GM18520 (cell line): ENCODE data around the gene NIN.

Experiments
- ATAC-seq: cut with Tn5 transposase; IDR thresholded peaks from one replicate; pipeline ENCODE4 v1.9.1; 2021; ENCODE audit not compliant: unreplicated experiment

Gene NIN

GRCh38 chr14:50763382-50764007 lies 67.5 kb downstream of the NIN start:
- ATAC-seq, result no peak

GRCh38 chr14:50762931-50763300 lies 68.0 kb downstream of the NIN start:
- no peak for ATAC-seq

DNA sequence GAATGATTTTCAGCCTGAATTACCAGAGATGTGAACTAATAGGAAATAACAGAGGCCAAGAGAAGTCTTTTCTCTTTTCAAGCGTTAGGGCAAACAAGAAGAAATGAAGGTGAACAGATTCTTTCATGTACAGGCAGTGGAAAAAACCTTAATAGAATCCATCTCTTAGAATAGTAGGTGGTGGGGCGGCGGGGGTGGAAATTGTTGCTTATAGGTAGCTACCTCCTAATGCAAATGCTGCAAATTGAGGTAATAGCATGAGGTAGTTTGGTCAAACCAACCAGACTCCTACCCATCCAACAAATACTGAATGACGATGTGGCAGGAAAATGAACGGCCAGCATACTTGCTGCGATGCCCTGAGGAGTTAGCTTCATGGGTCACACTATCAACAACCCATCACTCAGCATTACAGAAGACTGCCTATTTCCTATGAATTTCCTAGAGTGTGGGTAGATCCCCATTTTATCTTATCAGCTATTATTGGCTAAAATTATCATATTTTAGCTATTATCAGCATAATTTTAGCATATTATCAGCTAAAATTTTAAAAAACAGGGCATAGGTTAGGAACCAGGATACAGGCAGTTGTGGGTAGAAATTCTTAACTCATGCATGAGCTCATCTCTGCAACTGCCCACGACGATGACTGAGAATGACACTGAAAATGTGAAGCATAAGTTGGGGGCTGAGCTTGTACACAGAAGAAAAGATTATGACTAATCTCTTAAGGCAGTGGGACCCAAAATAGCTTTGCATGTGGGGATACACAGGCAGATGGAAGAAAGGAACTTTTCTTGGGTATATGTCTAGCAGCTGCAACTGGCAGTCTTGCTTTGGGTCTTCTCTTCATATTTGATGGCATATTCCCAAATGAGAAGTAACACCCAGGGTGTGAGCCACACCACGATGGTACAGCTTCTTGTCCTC lies 68.7 kb downstream of the NIN start:
- ATAC-seq, result peak; percentile 69

- no peak for ATAC-seq
Observed at GRCh38 chr14:50759800-50760543, 71.0 kb downstream of the NIN start.

DNA sequence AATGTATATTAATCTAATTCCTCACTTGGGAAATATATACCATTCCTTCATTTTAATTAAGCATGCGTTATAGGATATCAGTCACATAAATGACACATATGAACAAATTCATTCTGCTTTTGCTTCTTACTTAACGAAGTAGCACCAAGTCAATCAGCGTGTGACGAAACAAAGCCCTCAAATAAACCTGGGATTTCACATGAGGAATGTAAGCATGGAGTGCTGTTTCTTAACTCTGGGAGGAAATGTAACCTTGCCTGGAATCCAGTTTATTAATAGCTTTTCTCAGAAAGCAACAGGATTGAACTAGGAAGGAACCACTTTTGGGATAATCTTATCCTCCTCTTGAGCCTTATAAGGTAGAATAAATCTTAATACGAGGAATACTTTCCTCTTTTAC lies 72.0 kb downstream of the NIN start:
- ATAC-seq, result no peak

DNA sequence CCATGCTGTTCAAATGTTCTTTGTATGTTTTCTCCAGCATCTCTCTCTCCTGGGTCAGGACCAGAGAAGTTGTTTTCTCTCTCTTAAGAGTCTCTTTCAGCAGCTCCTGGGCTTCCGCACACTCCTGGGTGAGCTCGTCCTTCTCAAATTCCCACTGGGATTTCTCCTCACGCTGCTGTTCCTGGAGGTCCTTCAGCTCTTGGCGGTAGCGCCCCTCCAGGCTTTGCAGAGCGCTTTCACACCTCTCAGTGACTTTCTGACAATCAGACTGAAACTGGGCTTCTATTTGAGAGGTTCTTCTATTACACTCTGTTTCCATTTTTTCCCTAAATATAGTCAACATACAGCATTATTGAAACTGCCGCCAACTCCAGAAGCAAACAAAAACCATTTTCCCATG lies 72.7 kb downstream of the NIN start:
- no peak for ATAC-seq

GRCh38 chr14:50757702-50758101 lies 73.3 kb downstream of the NIN start:
- ATAC-seq, result no peak

GRCh38 chr14:50756300-50756699 lies 74.7 kb downstream of the NIN start:
- no peak for ATAC-seq

DNA sequence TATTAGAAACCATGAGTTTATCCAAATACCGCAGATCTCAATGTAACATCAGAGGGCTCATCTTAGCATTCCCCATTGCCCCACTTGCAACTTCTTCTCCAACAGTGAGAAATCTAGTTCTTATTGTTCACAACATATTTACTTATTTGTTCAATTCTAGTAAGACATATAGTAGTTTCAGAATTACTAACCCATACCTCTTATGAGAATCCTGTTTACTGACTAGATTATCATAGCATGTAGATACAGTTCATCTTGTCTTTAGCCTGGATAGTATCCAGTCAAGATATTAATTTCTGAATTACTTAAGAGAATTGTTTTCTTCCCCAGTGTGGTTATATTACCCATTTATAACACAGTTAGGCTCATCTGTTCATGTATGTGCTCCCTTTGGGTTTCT lies 80.6 kb downstream of the NIN start:
- ATAC-seq, result no peak

GRCh38 chr14:50745401-50746058 lies 85.4 kb downstream of the NIN start:
- ATAC-seq, result no peak

- no peak for ATAC-seq
Observed at GRCh38 chr14:50744231-50744630, 86.7 kb downstream of the NIN start.

GRCh38 chr14:50741567-50741966 lies 89.4 kb downstream of the NIN start:
- ATAC-seq, result no peak

GRCh38 chr14:50740856-50741255 lies 90.1 kb downstream of the NIN start:
- no peak for ATAC-seq

DNA sequence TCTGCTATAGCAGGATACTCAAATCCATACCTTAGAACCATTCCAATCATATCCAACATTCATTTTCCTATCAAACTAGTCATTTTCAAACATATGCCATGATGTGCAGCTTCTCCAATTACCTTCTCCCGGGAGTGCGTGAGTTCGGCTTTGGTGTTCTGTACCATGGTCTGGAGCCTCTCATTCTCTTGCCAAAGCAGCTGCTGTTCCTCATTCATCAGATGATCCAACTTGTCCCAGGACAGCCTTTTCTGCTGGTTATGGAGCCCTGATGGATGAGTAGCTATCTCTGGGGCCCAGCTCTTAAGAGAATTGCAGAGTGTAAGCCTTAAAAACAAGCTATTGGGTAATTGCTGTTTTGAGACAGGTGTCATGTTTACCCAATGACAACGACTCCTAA lies 91.8 kb downstream of the NIN start:
- ATAC-seq, result no peak

DNA sequence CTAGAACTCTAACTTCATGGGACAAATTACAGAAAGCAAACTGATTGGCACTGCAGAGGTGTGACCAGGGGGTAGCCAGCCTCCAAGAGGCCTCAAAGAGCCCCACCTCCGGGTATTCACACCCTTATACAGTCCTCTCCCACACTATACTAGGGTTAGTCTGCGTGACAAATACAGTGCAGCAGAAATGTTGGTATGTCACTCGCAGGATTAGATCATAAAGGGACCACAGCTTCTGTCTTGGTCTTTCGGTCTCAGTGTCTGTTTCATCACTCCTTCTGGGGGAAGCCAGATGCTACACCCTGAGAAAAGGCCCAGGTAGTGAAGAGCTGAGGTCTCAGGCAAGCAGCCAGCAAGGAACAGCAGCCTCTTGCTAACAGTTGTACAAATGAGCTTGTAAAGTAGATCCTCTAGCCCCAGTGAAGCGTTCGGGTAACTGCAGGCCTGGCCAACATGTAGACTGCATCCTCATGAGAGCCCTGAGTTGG lies 94.0 kb downstream of the NIN start:
- peak; percentile 90 for ATAC-seq

- no peak for ATAC-seq
Observed at GRCh38 chr14:50734950-50735695, 95.8 kb downstream of the NIN start.

- no peak for ATAC-seq
Observed at GRCh38 chr14:50733494-50733893, 97.5 kb downstream of the NIN start.

DNA sequence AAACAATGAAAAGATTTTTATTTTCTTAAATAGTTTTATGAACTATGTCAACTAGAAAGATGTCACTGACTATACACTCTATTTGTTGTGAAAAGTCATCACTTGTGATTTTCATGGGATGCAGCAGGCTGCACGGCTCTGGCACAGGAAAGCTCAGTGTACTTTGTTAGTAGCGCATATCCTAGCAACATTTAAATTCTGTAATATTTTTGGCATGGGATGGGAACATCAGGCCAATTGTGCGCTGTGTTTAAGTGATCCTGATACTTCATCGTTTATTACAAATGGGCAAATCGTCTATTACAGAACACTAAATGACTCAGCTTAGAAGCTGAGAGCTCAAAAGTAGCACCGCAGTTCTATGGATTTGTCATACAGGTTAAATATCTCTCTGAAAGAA lies 102.1 kb downstream of the NIN start:
- no peak for ATAC-seq

DNA sequence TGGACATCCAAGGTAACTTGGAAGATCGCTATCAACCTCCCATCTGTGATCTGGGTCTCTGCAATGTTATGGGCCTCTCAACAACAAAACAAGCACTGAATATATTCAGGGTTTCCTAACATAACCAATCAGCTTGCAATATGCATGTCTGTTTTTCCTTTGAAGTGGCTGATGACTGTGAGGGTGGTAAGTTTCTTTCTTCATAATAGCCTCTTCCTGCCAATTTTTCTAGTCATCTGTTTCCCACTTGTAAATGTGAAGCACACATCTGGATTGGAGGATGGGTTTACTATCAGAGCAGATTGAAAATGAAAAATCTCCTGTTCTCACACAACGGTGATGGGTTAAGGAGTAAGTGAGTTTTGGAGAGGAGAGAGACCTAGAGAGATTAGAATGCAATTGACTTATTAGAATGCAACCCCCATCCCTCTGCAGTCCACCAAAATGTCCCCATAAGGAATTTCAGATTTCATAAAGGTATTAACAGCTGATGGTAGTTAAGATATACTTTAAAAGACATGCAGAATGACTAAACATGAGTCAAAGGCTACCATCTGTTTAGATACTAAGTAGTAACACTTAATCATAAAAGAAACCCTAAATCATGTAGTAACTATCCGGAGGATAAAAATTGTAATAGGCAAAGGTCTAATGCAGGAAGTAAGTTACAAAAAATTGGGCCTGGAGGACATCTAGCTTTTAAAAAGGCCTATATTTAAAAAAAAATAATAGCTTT lies 104.4 kb downstream of the NIN start:
- ATAC-seq, result no peak

DNA sequence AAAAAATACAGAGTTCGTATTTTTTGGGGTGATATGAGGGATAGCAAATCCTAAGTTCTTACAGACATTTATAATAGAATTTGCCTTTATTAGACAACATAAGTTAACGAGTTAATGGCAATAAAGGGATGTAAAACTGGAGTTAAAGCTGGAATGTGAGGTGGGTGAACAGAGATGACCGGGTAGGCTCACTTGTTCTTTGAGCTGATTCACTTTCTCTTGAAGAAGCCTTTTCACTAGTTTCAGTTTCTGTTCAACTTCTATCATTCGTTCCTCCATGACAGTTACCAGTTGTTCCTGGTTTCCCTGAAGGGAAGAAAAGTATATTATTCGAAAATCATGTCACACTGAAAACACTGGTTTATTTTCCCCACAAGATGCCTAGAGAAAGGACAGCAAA lies 105.2 kb downstream of the NIN start:
- no peak for ATAC-seq
